ENCODE measurements around the gene ZBTB38.

- TF ChIP-seq CTCF (conservative IDR thresholded peaks at IDR 0.05; ENCODE audit: low read depth in 2 of 2) (no peak), EZH2phosphoT487 (IDR thresholded peaks at IDR 0.05; ENCODE audit: unreplicated experiment) (no peak), EZH2 (IDR thresholded peaks at IDR 0.05; ENCODE audit: low read depth, unreplicated experiment) (no peak), POLR2AphosphoS5 (IDR thresholded peaks at IDR 0.05; ENCODE audit: low read depth) (no peak), REST (IDR thresholded peaks at IDR 0.05; ENCODE audit: unreplicated experiment) (no peak), JUNB (IDR thresholded peaks at IDR 0.05; ENCODE audit: unreplicated experiment) (no peak), CREB1 (CRISPR knock-in tag; IDR thresholded peaks at IDR 0.05; ENCODE audit: low read depth) (no peak), STAT1 (IDR thresholded peaks at IDR 0.05; ENCODE audit: unreplicated experiment) (no peak)
Observed at GRCh38 chr3:141411251-141411771, 43.0 kb downstream of the ZBTB38 start.

Data from GM23338 (cell line).